H1 (cell line): ENCODE measurements around the gene PACS1. TPM values are rescaled to one million over a fixed set of nuclear protein-coding genes. Genes with fewer than 3 reads are reported as not detected.

Experiments used
- GABPA ChIP-seq: IDR thresholded peaks from 2 replicates; pipeline ENCODE4 v1.6.1; 2011; ENCODE audit warnings: mild to moderate bottlenecking, low read length, moderate library complexity, borderline replicate concordance; ENCODE audit not compliant: insufficient read depth
- NANOG ChIP-seq: IDR thresholded peaks from 2 replicates; pipeline ENCODE4 v1.6.1; 2011; ENCODE audit warnings: low read length, low read depth, mild to moderate bottlenecking, inconsistent platforms; ENCODE audit not compliant: insufficient read depth, poor library complexity, severe bottlenecking
- NRF1 ChIP-seq: IDR thresholded peaks from 2 replicates; pipeline ENCODE4 v1.6.1; 2011; ENCODE audit warnings: mild to moderate bottlenecking, low read depth, low read length, improper control_type of control experiment
- POLR2A ChIP-seq, 2 experiments: IDR thresholded peaks; 1 replicate in 1 of 2; 2 replicates in 1 of 2; pipeline ENCODE4 v1.6.1; 2011; ENCODE audit warnings: low read depth in 2 of 2, low read length in 2 of 2, mild to moderate bottlenecking in 2 of 2; ENCODE audit errors: control extremely low read depth in 1 of 2
- RAD21 ChIP-seq, 2 experiments: IDR thresholded peaks in 1 of 2; conservative IDR thresholded peaks in 1 of 2; 2 replicates each; pipeline ENCODE4 v1.6.1; 2011; ENCODE audit warnings: low read depth in 2 of 2, low read length in 2 of 2, improper control_type of control experiment in 1 of 2, inconsistent platforms in 1 of 2, mild to moderate bottlenecking in 1 of 2, moderate library complexity in 1 of 2
- SIN3A ChIP-seq, 2 experiments: IDR thresholded peaks in 1 of 2; conservative IDR thresholded peaks in 1 of 2; 2 replicates each; pipeline ENCODE4 v1.6.1; 2011 to 2012; ENCODE audit warnings: low read length in 2 of 2, improper control_type of control experiment in 1 of 2, low read depth in 1 of 2, mild to moderate bottlenecking in 1 of 2
- ZNF274 ChIP-seq: IDR thresholded peaks from 2 replicates; pipeline ENCODE4 v1.7.0; 2012; ENCODE audit warnings: low read length, borderline replicate concordance; ENCODE audit errors: extremely low read depth
- polyA plus RNA-seq, 7 experiments: library from polyadenylated mRNA; depleted of rRNA in 3 of 7; stranded (reverse) in 5 of 7; unstranded in 2 of 7; fragments of >200 nt in 5 of 7; fragments of 200-250 nt in 2 of 7; gene quantifications; 1 replicate in 5 of 7; 2 replicates in 1 of 7; 4 replicates in 1 of 7; pipeline versions ENCODE4 v1.2.1 to v1.2.3, GENCODE V29; 2011 to 2013; ENCODE audit warnings: missing spikeins in 2 of 7, mixed read lengths in 2 of 7
- total RNA-seq: library from RNA; stranded (reverse); fragmentation: NEBNext Ultra II Directional; extraction: Animal tissue kit (Norgen Biotek cat#: 25700); gene quantifications from 2 replicates; pipeline ENCODE4 v1.2.1, GENCODE V29; 2021
- TF ChIP-seq, protein P1 (sequence below), 3 experiments: IDR thresholded peaks; 1 replicate in 2 of 3; 2 replicates in 1 of 3; pipeline versions ENCODE4 v1.5.1 to v1.6.1; 2011; ENCODE audit warnings: low read length in 3 of 3, mild to moderate bottlenecking in 3 of 3, inconsistent platforms in 2 of 3, low read depth in 1 of 3, moderate library complexity in 1 of 3; ENCODE audit not compliant: insufficient read depth in 1 of 3; ENCODE audit errors: control extremely low read depth in 1 of 3

PACS1 gene
- total and polyA plus RNA-seq, 2 of the 8 experiments (the other 6 are each of a cell fraction or from before 2014, with no cell fraction given): 11.5 to 36.0 TPM

- TF ChIP-seq RAD21 (IDR thresholded peaks at IDR 0.05 in 1 of 2, conservative IDR thresholded peaks at IDR 0.05 in 1 of 2; ENCODE audit: low read depth in 2 of 2, low read length in 2 of 2): no peak
- no peak for TF ChIP-seq SIN3A (conservative IDR thresholded peaks at IDR 0.05 in 1 of 2, IDR thresholded peaks at IDR 0.05 in 1 of 2; ENCODE audit: low read depth in 1 of 2, low read length in 2 of 2)
- no peak for TF ChIP-seq NANOG
- TF ChIP-seq POLR2A (IDR thresholded peaks at IDR 0.05; ENCODE audit: control extremely low read depth in 1 of 2, low read depth in 2 of 2, low read length in 2 of 2): no peak
- TF ChIP-seq NRF1: no peak
- TF ChIP-seq, protein P1, sequence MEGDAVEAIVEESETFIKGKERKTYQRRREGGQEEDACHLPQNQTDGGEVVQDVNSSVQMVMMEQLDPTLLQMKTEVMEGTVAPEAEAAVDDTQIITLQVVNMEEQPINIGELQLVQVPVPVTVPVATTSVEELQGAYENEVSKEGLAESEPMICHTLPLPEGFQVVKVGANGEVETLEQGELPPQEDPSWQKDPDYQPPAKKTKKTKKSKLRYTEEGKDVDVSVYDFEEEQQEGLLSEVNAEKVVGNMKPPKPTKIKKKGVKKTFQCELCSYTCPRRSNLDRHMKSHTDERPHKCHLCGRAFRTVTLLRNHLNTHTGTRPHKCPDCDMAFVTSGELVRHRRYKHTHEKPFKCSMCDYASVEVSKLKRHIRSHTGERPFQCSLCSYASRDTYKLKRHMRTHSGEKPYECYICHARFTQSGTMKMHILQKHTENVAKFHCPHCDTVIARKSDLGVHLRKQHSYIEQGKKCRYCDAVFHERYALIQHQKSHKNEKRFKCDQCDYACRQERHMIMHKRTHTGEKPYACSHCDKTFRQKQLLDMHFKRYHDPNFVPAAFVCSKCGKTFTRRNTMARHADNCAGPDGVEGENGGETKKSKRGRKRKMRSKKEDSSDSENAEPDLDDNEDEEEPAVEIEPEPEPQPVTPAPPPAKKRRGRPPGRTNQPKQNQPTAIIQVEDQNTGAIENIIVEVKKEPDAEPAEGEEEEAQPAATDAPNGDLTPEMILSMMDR (IDR thresholded peaks at IDR 0.05; ENCODE audit: control extremely low read depth in 1 of 3, insufficient read depth in 1 of 3, low read depth in 1 of 3, low read length in 3 of 3): no peak
- TF ChIP-seq ZNF274: no peak
- TF ChIP-seq GABPA: no peak
Observed at GRCh38 chr11:66160709-66161108, 90.6 kb downstream of the PACS1 start (continued).
